Neuronal stem cell (in vitro differentiated cells): ENCODE data around the gene NFE2L3.

Source experiments
- DNase-seq: peaks from one replicate; pipeline ENCODE4 v3.0.0-alpha.2; 2013; ENCODE audit warnings: low spot score
- H2AFZ ChIP-seq: one replicate; pipeline ENCODE4 v1.6.1; 2013; ENCODE audit warnings: mild to moderate bottlenecking, low read length, inconsistent platforms
- H2AK5ac ChIP-seq: 2 replicates; pipeline ENCODE4 v1.6.1; 2013; ENCODE audit warnings: low read depth, mild to moderate bottlenecking, inconsistent platforms, low read length, moderate library complexity, mixed read lengths
- H2BK120ac ChIP-seq: 2 replicates; pipeline ENCODE4 v1.6.1; 2013; ENCODE audit warnings: low read depth, mild to moderate bottlenecking, inconsistent platforms, low read length, moderate library complexity, mixed read lengths
- H2BK12ac ChIP-seq: one replicate; pipeline ENCODE4 v1.6.1; 2013; ENCODE audit warnings: low read length, inconsistent platforms
- H2BK15ac ChIP-seq: 2 replicates; pipeline ENCODE4 v1.6.1; 2013; ENCODE audit warnings: mild to moderate bottlenecking, low read length, inconsistent platforms, mixed read lengths
- H2BK5ac ChIP-seq: one replicate; pipeline ENCODE4 v1.6.1; 2013; ENCODE audit warnings: inconsistent platforms, mild to moderate bottlenecking, low read length, moderate library complexity
- H3K14ac ChIP-seq: one replicate; pipeline ENCODE4 v1.6.1; 2013; ENCODE audit warnings: low read length, inconsistent platforms
- H3K18ac ChIP-seq: 2 replicates; pipeline ENCODE4 v1.6.1; 2013; ENCODE audit warnings: low read length, inconsistent platforms
- H3K23ac ChIP-seq: 2 replicates; pipeline ENCODE4 v1.6.1; 2013; ENCODE audit warnings: low read depth, mild to moderate bottlenecking, mixed read lengths, low read length, inconsistent platforms; ENCODE audit not compliant: poor library complexity
- H3K27ac ChIP-seq: replicated peaks from 3 replicates; pipeline ENCODE4 v1.5.1; 2013; ENCODE audit warnings: low read length, inconsistent platforms
- H3K27me3 ChIP-seq, 3 experiments: 2 replicates each; pipeline ENCODE4 v1.6.1; 2013; ENCODE audit warnings: low read length in 3 of 3, mild to moderate bottlenecking in 2 of 3, inconsistent platforms in 1 of 3, low read depth in 1 of 3, mixed read lengths in 1 of 3, moderate library complexity in 1 of 3; ENCODE audit not compliant: control insufficient read depth in 3 of 3, insufficient read depth in 3 of 3
- H3K36me3 ChIP-seq, 2 donors: replicated peaks in 1 of 2; 2 replicates each; pipeline ENCODE4 v1.6.1; 2013; ENCODE audit warnings: low read length in 2 of 2; ENCODE audit not compliant: control insufficient read depth in 2 of 2, insufficient read depth in 2 of 2
- H3K4ac ChIP-seq: 2 replicates; pipeline ENCODE4 v1.6.1; 2013; ENCODE audit warnings: inconsistent platforms, mild to moderate bottlenecking, low read length, moderate library complexity
- H3K4me1 ChIP-seq, 2 donors: 1 replicate in 1 of 2; 2 replicates in 1 of 2; pipeline ENCODE4 v1.6.1; 2013; ENCODE audit warnings: low read length in 2 of 2, low read depth in 1 of 2; ENCODE audit not compliant: control insufficient read depth in 2 of 2, insufficient read depth in 1 of 2
- H3K4me2 ChIP-seq: one replicate; pipeline ENCODE4 v1.6.1; 2013; ENCODE audit warnings: mild to moderate bottlenecking, low read length, inconsistent platforms; ENCODE audit not compliant: insufficient read depth, poor library complexity, severe bottlenecking
- H3K4me3 ChIP-seq, 2 donors: 2 replicates each; pipeline ENCODE4 v1.5.1; 2013; ENCODE audit warnings: low read length in 2 of 2, mild to moderate bottlenecking in 2 of 2, inconsistent platforms in 1 of 2, moderate library complexity in 1 of 2
- H3K79me1 ChIP-seq: one replicate; pipeline ENCODE4 v1.6.1; 2013; ENCODE audit warnings: low read depth, mild to moderate bottlenecking, inconsistent platforms, low read length, moderate library complexity
- H3K9ac ChIP-seq: one replicate; pipeline ENCODE4 v1.6.1; 2013; ENCODE audit warnings: mild to moderate bottlenecking, low read depth, low read length, inconsistent platforms; ENCODE audit not compliant: poor library complexity
- H3K9me3 ChIP-seq, 2 donors: replicated peaks in 1 of 2; 2 replicates each; pipeline versions ENCODE3 to v1.6.1; 2013; ENCODE audit warnings: low read length in 2 of 2, mild to moderate bottlenecking in 2 of 2, inconsistent platforms in 1 of 2, low read depth in 1 of 2, mixed read lengths in 1 of 2, moderate library complexity in 1 of 2; ENCODE audit not compliant: control insufficient read depth in 2 of 2, insufficient read depth in 1 of 2
- H4K8ac ChIP-seq: one replicate; pipeline ENCODE4 v1.6.1; 2013; ENCODE audit warnings: low read depth, mild to moderate bottlenecking, inconsistent platforms, low read length, moderate library complexity
- H4K91ac ChIP-seq: one replicate; pipeline ENCODE4 v1.6.1; 2013; ENCODE audit warnings: low read length, low read depth, mild to moderate bottlenecking, inconsistent platforms; ENCODE audit not compliant: poor library complexity
- WGBS, 2 donors: extraction: QIAGEN DNeasy Blood & Tissue Kit; methylation state at CpG; one replicate each; pipeline ENCODE4 v1.1.7; 2013; ENCODE audit warnings: missing lambda C conversion rate in 2 of 2, mixed read lengths in 1 of 2; ENCODE audit not compliant: insufficient read length in 2 of 2, insufficient replicate concordance in 1 of 2; ENCODE audit errors: extremely low coverage in 2 of 2; 5-methylcytosine and 5-hydroxymethylcytosine counted together

Gene NFE2L3

DNA sequence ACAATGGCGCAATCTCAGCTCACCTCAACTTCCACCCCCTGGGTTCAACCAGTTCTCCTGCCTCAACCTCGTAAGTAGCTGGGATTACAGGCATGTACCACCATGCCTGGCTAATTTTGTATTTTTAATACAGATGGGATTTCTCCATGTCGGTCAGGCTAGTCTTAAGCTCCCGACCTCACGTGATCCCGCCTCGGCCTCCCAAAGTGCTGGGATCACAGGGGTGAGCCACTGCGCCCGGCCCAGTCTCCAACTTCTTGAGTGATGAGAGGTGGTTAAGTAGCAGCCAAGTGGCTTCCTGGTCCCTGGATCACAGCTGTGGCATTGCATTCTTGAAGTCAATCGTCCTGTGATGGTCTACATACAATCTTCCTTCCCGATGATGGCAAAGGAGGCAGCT, 46.1 kb upstream of the NFE2L3 start:
- Histone ChIP-seq H4K91ac (no peak overlapping the region), H3K4ac (no peak overlapping the region), H2BK5ac (no peak overlapping the region), H3K36me3 (peaks cover 0 to 22% of the 10 kb centered on the region in 2 donors), H3K9me3 (no peaks in the 10 kb centered on the region), H3K14ac (no peak overlapping the region), H2AFZ (no peak overlapping the region), H3K4me3 (no peak overlapping the region), H2BK120ac (no peak overlapping the region), H2BK15ac (no peak overlapping the region), H2BK12ac (no peak overlapping the region), H2AK5ac (no peak overlapping the region), H4K8ac (no peak overlapping the region), H3K79me1 (no peaks in the 10 kb centered on the region), H3K27ac (no peak overlapping the region), H3K18ac (peak overlapping the region; percentile 41), H3K4me1 (peaks cover 13 to 14% of the 10 kb centered on the region in 2 donors), H3K23ac (peak overlapping the region; percentile 36), H3K27me3 (no peaks in the 10 kb centered on the region), H3K9ac (no peak overlapping the region), H3K4me2 (no peak overlapping the region)
- WGBS, 2 donors: no CpG with 5 or more reads among the region's 11 CpGs
- no peak for DNase-seq

DNA sequence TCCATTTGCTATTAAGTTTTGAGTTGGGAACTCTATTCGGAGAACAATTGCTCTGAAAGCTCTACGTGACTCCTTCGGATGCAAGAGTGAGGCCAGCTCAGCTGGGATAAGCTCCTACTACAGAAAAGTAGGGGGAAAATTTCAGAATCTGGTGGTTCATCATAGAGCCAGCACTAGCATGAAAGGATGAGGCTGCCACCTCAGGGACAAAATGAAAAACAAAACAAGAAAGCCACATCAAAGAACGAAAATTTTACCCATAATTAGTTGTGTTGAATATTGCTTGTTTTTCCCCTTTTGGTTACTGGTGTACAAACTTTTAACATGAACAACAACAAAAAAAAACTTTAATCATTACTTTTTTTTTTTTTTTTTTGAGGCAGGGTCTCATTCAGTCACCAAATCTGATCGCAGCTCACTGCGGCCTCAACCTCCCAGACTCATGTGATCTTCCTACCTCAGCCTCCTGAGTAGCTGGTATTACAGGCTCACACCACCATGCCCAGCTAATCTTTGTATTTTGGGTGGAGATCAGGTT, 39.7 kb upstream of the NFE2L3 start:
- Histone ChIP-seq H2AK5ac (no peak overlapping the region), H2AFZ (no peak overlapping the region), H2BK5ac (no peak overlapping the region), H2BK15ac (no peak overlapping the region), H3K18ac (no peak overlapping the region), H4K91ac (no peak overlapping the region), H3K4me3 (no peak overlapping the region), H3K4me2 (no peak overlapping the region), H3K23ac (no peak overlapping the region), H3K27ac (no peak overlapping the region), H3K79me1 (no peaks in the 10 kb centered on the region), H4K8ac (no peak overlapping the region), H3K27me3 (no peaks in the 10 kb centered on the region), H2BK120ac (no peak overlapping the region), H2BK12ac (no peak overlapping the region), H3K4ac (no peak overlapping the region), H3K14ac (no peak overlapping the region), H3K36me3 (peaks cover 0 to 5% of the 10 kb centered on the region in 2 donors), H3K4me1 (peaks cover 0 to 2% of the 10 kb centered on the region in 2 donors), H3K9me3 (no peaks in the 10 kb centered on the region), H3K9ac (no peak overlapping the region)
- WGBS, 2 donors: no CpG with 5 or more reads among the region's 6 CpGs
- DNase-seq: no peak

DNA sequence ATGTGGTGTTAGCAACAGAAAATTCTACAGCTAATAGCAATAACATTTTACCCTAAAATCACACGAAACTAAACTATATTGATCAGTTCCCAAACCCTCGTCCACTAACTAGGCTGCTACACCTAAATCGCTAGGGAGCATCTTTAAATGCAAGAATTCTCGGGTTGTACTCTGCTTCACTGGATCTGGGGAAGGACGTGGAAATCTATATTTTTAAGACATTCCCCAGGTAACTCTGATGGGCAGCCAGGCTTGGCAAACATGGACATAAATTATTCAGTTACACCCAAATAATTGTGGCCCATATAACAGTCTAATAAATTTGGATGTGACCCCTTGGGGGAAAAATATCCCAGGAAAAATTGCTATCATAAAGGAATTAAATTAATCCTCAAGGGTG, 36.3 kb upstream of the NFE2L3 start:
- H3K14ac ChIP-seq: no peak overlapping the region
- no peak overlapping the region for H4K91ac ChIP-seq
- no peak overlapping the region for H3K23ac ChIP-seq
- no peak overlapping the region for H3K27ac ChIP-seq
- WGBS, 2 donors: 100% methylated on average over 2 of the region's 5 CpGs; no CpG with 5 or more reads in 1 of the 2 donors
- H2BK5ac ChIP-seq: no peak overlapping the region
- no peaks in the 10 kb centered on the region for H3K9me3 ChIP-seq
- H3K36me3 ChIP-seq: no peaks in the 10 kb centered on the region
- H3K79me1 ChIP-seq: no peaks in the 10 kb centered on the region
- no peak for DNase-seq
- H2BK15ac ChIP-seq: no peak overlapping the region
- peaks cover 0 to 4% of the 10 kb centered on the region in 2 donors for H3K4me1 ChIP-seq
- no peak overlapping the region for H3K18ac ChIP-seq
- H3K27me3 ChIP-seq: no peaks in the 10 kb centered on the region
- no peak overlapping the region for H2AFZ ChIP-seq
- H3K4ac ChIP-seq: no peak overlapping the region
- H3K4me2 ChIP-seq: no peak overlapping the region
- H4K8ac ChIP-seq: no peak overlapping the region
- no peak overlapping the region for H2AK5ac ChIP-seq
- H2BK12ac ChIP-seq: no peak overlapping the region
- H2BK120ac ChIP-seq: no peak overlapping the region
- no peak overlapping the region for H3K4me3 ChIP-seq
- H3K9ac ChIP-seq: no peak overlapping the region

DNA sequence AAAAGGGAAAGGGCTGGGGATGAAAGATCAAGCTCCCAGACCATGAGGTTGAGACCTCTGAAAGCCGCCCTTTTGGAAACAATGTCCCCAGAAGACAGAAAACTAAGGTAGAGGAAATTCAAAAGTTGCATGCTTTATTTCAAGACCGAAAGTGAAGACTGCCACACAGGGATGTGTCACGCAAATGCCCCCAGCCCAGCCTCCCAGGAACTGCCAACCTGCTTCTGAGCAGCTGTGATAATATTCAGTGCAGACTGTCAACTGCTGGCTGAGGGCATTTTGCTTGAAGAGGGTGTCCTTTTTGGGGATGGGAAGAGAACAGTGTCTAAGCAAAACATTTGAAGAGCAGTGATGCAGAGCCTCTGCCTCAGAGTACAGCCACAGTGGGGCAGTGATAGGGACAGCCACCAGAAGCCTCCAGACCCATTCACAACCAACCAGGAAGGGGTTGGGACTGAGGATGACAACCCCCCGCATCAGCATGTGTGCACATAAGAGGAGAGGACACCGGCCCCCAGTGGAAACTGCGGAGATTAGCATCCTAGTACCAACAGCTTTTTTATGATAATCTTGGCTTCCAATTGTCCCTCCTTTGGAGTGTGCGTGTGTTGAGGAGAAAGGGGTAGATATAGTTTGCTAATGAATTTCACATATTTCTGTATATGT, 34.7 kb upstream of the NFE2L3 start:
- Histone ChIP-seq H2BK12ac (no peak overlapping the region), H3K27ac (no peak overlapping the region), H3K79me1 (no peaks in the 10 kb centered on the region), H2BK5ac (no peak overlapping the region), H3K9ac (no peak overlapping the region), H3K23ac (peak overlapping the region; percentile 49), H3K4ac (no peak overlapping the region), H3K4me2 (no peak overlapping the region), H3K4me3 (no peak overlapping the region), H2AK5ac (no peak overlapping the region), H4K8ac (no peak overlapping the region), H3K36me3 (no peaks in the 10 kb centered on the region), H3K4me1 (peaks cover 0 to 4% of the 10 kb centered on the region in 2 donors), H3K18ac (no peak overlapping the region), H3K27me3 (no peaks in the 10 kb centered on the region), H3K14ac (no peak overlapping the region), H3K9me3 (no peaks in the 10 kb centered on the region), H2BK15ac (no peak overlapping the region), H4K91ac (no peak overlapping the region), H2AFZ (peak overlapping the region; percentile 24), H2BK120ac (no peak overlapping the region)
- WGBS, 2 donors: no CpG with 5 or more reads among the region's 7 CpGs
- no peak for DNase-seq
